Caco-2 (cell line): ENCODE measurements around the gene TTC9C. TPM values are rescaled to one million over a fixed set of nuclear protein-coding genes. Genes with fewer than 3 reads are reported as not detected.

Experiments
- BruUV-seq: library from RNA; stranded (reverse); fragments of 400-500 nt; replicated peaks from 2 replicates; lab custom pipeline; 2021; lab: Mats Ljungman, UMichigan
- CTCF ChIA-PET: fragments of 300-600 bp; sonication (Branson Sonifier 250); formaldehyde crosslinking; loops from one replicate; lab custom pipeline; 2022; ENCODE audit warnings: antibody characterized with exemption; lab: Charles Lee
- POLR2A ChIA-PET: fragments of 300-600 bp; sonication (Branson Sonifier 250); formaldehyde crosslinking; loops from one replicate; lab custom pipeline; 2022; ENCODE audit warnings: antibody characterized with exemption; lab: Charles Lee
- DNase-seq, 2 experiments: peaks; one replicate each; pipeline versions ENCODE4 v3.0.0 to v3.0.0-alpha.2; 2020 to 2022
- H3K27me3 ChIP-seq: replicated peaks from 2 replicates; pipeline ENCODE4 v1.6.0; 2011; ENCODE audit warnings: low read length; ENCODE audit not compliant: control insufficient read depth, insufficient read depth
- H3K36me3 ChIP-seq: 2 replicates; pipeline ENCODE4 v1.5.1; 2011; ENCODE audit warnings: low read length; ENCODE audit not compliant: control insufficient read depth, insufficient read depth
- H3K4me1 ChIP-seq: fragments of 250-450 bp; sonication (Bioruptor Pico); 2 replicates; pipeline ENCODE4 v1.5.1; 2020; ENCODE audit warnings: mild to moderate bottlenecking
- H3K4me3 ChIP-seq: 2 replicates; pipeline ENCODE4 v1.5.1; 2011; ENCODE audit warnings: low read depth, mild to moderate bottlenecking, control low read depth, low read length
- H3K9me3 ChIP-seq: fragments of 250-450 bp; sonication (Bioruptor Pico); 2 replicates; pipeline ENCODE4 v1.5.1; 2020; ENCODE audit warnings: mild to moderate bottlenecking, moderate library complexity
- H3K27ac Mint-ChIP-seq: one replicate; pipeline ENCODE4 v1.8.0; 2022; ENCODE audit warnings: mixed read lengths; ENCODE audit not compliant: unreplicated experiment
- H3K27me3 Mint-ChIP-seq: one replicate; pipeline ENCODE4 v1.8.0; 2022; ENCODE audit warnings: mixed read lengths; ENCODE audit not compliant: insufficient read depth, unreplicated experiment
- H3K36me3 Mint-ChIP-seq: one replicate; pipeline ENCODE4 v1.8.0; 2022; ENCODE audit warnings: mild to moderate bottlenecking, mixed read lengths; ENCODE audit not compliant: insufficient read depth, unreplicated experiment
- H3K4me1 Mint-ChIP-seq: one replicate; pipeline ENCODE4 v1.8.0; 2022; ENCODE audit warnings: low read depth, mixed read lengths; ENCODE audit not compliant: unreplicated experiment
- H3K4me3 Mint-ChIP-seq: one replicate; pipeline ENCODE4 v1.8.0; 2022; ENCODE audit warnings: mild to moderate bottlenecking, moderate library complexity, mixed read lengths; ENCODE audit not compliant: unreplicated experiment
- H3K9me3 Mint-ChIP-seq: one replicate; pipeline ENCODE4 v1.8.0; 2022; ENCODE audit warnings: mixed read lengths; ENCODE audit not compliant: unreplicated experiment
- CTCF ChIP-seq, 2 experiments: fragments of 200-600 bp in 1 of 2; IDR thresholded peaks; 1 replicate in 1 of 2; 2 replicates in 1 of 2; pipeline versions ENCODE4 v1.5.1 to v1.8.0; 2011 to 2022; ENCODE audit warnings: antibody characterized with exemption in 1 of 2, control low read depth in 1 of 2, inconsistent platforms in 1 of 2, low read depth in 1 of 2, low read length in 1 of 2, mild to moderate bottlenecking in 1 of 2, moderate library complexity in 1 of 2; ENCODE audit not compliant: insufficient read depth in 1 of 2, severe bottlenecking in 1 of 2, unreplicated experiment in 1 of 2
- intact Hi-C: fragments of 100-400 bp; cut with micrococcal nuclease; formaldehyde crosslinking; loops from one replicate; pipeline ENCODE4 v1.10.0; 2022; ENCODE audit not compliant: unreplicated experiment
- total RNA-seq: library from RNA; stranded (reverse); gene quantifications from 2 replicates; pipeline ENCODE4 v1.2.3, GENCODE V29; 2022

Gene TTC9C
- total RNA-seq, 1 experiment from 2014 or later = 53.6 TPM

DNA sequence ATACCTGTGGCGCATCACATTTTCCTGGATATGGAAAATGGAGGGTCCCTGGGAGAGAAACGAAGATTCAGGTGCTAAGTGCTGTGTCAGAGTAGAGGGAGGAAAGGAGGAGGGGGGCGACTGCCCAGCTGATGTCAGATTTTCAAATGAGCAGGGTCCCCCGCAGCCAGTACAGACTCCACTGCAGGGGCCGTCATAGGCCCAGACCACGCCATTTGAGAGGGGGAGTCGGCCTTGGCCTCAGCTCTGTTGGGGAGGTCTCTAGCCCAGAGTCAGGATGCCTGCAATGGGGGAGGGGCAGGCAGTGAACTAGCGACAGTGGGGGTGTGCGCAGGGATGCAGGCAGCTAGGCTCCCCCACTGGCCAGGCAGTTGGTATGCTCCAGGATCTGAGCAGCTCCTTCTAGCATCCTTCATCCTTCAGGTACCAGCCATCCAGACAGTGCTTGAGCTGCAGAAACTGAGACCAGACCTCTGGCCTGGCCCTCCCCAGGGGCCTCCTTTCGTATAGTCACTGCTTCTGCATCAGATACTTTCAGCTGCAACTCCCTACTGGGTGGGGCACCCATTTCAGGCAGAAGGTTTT is 20.9 kb upstream of the TTC9C start, which contains the start of the genes BSCL2 and GNG3:
BSCL2 (minus strand) TSS at position 148 of the 585 bp plus-strand sequence. CDS start 229 bp downstream, outside the sequence.
GNG3 (plus strand) TSS at position 400 of the 585 bp plus-strand sequence. CDS start 620 bp downstream, outside the sequence.
- intact Hi-C loops = no loop called here
- Mint-ChIP-seq H3K4me1 (peaks cover 18% of the 10 kb centered on the region), H3K27ac (peak within 1 kb of the TSS; percentile 97), H3K27me3 (no peaks in the 10 kb centered on the region), H3K4me3 (peak within 1 kb of the TSS; percentile 96), H3K36me3 (peaks cover 79% of the 10 kb centered on the region), H3K9me3 (no peaks in the 10 kb centered on the region)
- H3K27me3 ChIP-seq = no peaks in the 10 kb centered on the region
- H3K4me1 ChIP-seq = peaks cover 9% of the 10 kb centered on the region; the same call in 1 of the 2 replicates
- CTCF ChIA-PET = no interaction called here
- BruUV-seq = no TSS peak
- peak within 1 kb of the TSS; percentile 24 for H3K4me3 ChIP-seq
- POLR2A ChIA-PET = interaction anchor here (0.6 to 1.8 kb wide), 3 partner anchors 20 to 1630 kb away, joined by 3 to 5 read pairs (median 4); partner anchors contain the start of genes EEF1G and HNRNPUL2
- no peak for TF ChIP-seq CTCF (IDR thresholded peaks at IDR 0.05; ENCODE audit: insufficient read depth in 1 of 2, low read depth in 1 of 2, low read length in 1 of 2, severe bottlenecking in 1 of 2, unreplicated experiment in 1 of 2)
- H3K36me3 ChIP-seq = peaks cover 2% of the 10 kb centered on the region; the same call in 1 of the 2 replicates
- DNase-seq = peak; percentile 38 to 58
- no peaks in the 10 kb centered on the region for H3K9me3 ChIP-seq

GRCh38 chr11:62708392-62708791 is 19.9 kb upstream of the TTC9C start:
- ChIA-PET CTCF (interaction anchor here (0.5 kb wide), 1 partner anchor 36 kb away, joined by 3 read pairs; no protein-coding TSS in a partner anchor), POLR2A (interaction anchor here (1.0 kb wide), 1 partner anchor 20 kb away, joined by 4 read pairs; the partner anchor contains the start of gene TTC9C)
- Histone ChIP-seq H3K36me3 (0 out of 2 replicates have a peak, but pooled peaks cover 3% of the 10 kb centered on the region), H3K4me1 (peaks cover 18% of the 10 kb centered on the region), H3K4me3 (no peak overlapping the region), H3K9me3 (no peaks in the 10 kb centered on the region), H3K27me3 (no peaks in the 10 kb centered on the region)
- H3K4me1 Mint-ChIP-seq = peaks cover 23% of the 10 kb centered on the region
- H3K9me3 Mint-ChIP-seq = no peaks in the 10 kb centered on the region
- no peak for TF ChIP-seq CTCF (IDR thresholded peaks at IDR 0.05; ENCODE audit: insufficient read depth in 1 of 2, low read depth in 1 of 2, low read length in 1 of 2, severe bottlenecking in 1 of 2, unreplicated experiment in 1 of 2)
- BruUV-seq = no TSS peak
- peaks cover 83% of the 10 kb centered on the region for H3K36me3 Mint-ChIP-seq
- intact Hi-C loops = no loop called here
- peak overlapping the region; percentile 97 for H3K27ac Mint-ChIP-seq
- DNase-seq = no peak
- H3K27me3 Mint-ChIP-seq = no peaks in the 10 kb centered on the region
- no peak overlapping the region for H3K4me3 Mint-ChIP-seq

GRCh38 chr11:62708793-62709192 is 19.5 kb upstream of the TTC9C start:
- no peaks in the 10 kb centered on the region for H3K9me3 Mint-ChIP-seq
- H3K4me3 ChIP-seq = no peak overlapping the region
- H3K9me3 ChIP-seq = no peaks in the 10 kb centered on the region
- CTCF ChIA-PET = no interaction called here
- no peaks in the 10 kb centered on the region for H3K27me3 Mint-ChIP-seq
- DNase-seq = no peak
- no peaks in the 10 kb centered on the region for H3K27me3 ChIP-seq
- H3K36me3 ChIP-seq = 0 out of 2 replicates have a peak, but pooled peaks cover 3% of the 10 kb centered on the region
- no peak overlapping the region for H3K4me3 Mint-ChIP-seq
- no TSS peak for BruUV-seq
- POLR2A ChIA-PET = interaction anchor here (1.0 kb wide), 1 partner anchor 19 kb away, joined by 4 read pairs; the partner anchor contains the start of gene TTC9C
- no peak for TF ChIP-seq CTCF (IDR thresholded peaks at IDR 0.05; ENCODE audit: insufficient read depth in 1 of 2, low read depth in 1 of 2, low read length in 1 of 2, severe bottlenecking in 1 of 2, unreplicated experiment in 1 of 2)
- peaks cover 27% of the 10 kb centered on the region for H3K4me1 Mint-ChIP-seq
- intact Hi-C loops = no loop called here
- H3K36me3 Mint-ChIP-seq = peaks cover 87% of the 10 kb centered on the region
- H3K27ac Mint-ChIP-seq = no peak overlapping the region
- peaks cover 23% of the 10 kb centered on the region for H3K4me1 ChIP-seq
